ENCODE results near the gene DNA2. TPM values are rescaled to one million over a fixed set of nuclear protein-coding genes. Genes with fewer than 3 reads are reported as not detected.

The DNA2 gene
- total and polyA plus RNA-seq, 2 donors, result 3.5 to 21.5 TPM

DNA sequence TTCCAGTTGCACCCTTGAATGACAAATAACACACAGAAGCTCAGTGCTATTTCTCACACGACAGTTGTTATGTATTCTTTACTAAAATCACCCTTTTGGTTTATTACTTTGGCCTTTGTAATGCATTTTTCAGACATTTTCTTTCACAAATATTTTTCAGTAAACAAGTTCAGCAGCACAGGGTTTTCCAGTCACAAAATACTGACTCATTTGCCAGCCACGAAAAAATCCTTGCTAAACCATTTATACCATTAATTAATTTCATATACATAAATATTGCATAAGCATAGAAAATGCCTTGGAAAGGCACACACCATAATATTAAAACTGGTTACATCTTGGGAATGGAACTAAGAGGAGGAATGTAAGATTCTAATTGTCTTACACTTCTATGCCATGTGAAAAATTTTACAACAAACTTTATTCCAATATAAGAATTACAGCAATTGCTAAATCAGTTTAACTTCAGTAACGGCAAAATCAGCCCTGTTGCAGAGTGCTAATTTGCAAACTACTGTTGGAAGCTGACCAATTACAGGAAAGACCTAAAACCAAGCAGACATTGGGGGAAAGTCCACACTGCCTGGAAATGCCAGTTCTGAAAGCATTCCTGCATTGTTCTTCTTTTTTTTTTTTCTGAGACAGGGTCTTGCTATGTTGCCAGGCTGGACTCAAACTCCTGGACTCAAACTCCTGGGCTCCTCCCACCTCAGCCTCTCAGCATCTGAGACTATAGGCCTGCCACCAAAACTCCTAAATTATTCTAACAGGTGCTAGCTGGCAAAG is 107.5 kb downstream of the DNA2 start:
- DNase-seq (ENCODE audit: low read depth in 6 of 9, low spot score in 9 of 9), result no peak
- Histone ChIP-seq H3K27ac (ENCODE audit: low read depth in 1 of 2, low read length in 1 of 2) (no peak overlapping the region), H3K27me3 (ENCODE audit: control insufficient read depth in 2 of 2, insufficient read depth in 1 of 2, low read length in 1 of 2) (no peaks in the 10 kb centered on the region), H3K36me3 (ENCODE audit: control insufficient read depth in 2 of 2, insufficient read depth in 2 of 2, low read length in 1 of 2) (peaks cover 10 to 18% of the 10 kb centered on the region in 2 donors), H3K4me3 (ENCODE audit: low read length in 2 of 2) (no peak overlapping the region), H3K9me3 (ENCODE audit: control insufficient read depth in 2 of 2, insufficient read depth in 1 of 2, low read length in 1 of 2) (no peaks in the 10 kb centered on the region), H3K4me1 (ENCODE audit: control insufficient read depth in 2 of 2, insufficient read depth in 2 of 2, low read length in 2 of 2) (no peaks in the 10 kb centered on the region)
- WGBS, result 97% methylated on average over 3 of the region's 3 CpGs

Other genes with a start within 250 kb of the DNA2 start
- gene ATOH7, start 239.9 kb downstream of the DNA2 start, total RNA-seq, result 0.05 TPM
- 0.16 TPM for gene ATOH7, start 239.9 kb downstream of the DNA2 start, polyA plus RNA-seq
- gene HNRNPH3, start 139.9 kb downstream of the DNA2 start, total RNA-seq, result 22.9 TPM
- gene HNRNPH3, start 139.9 kb downstream of the DNA2 start, polyA plus RNA-seq, result 212 TPM
- 1.7 TPM for gene PBLD, start 139.0 kb downstream of the DNA2 start, total RNA-seq
- gene PBLD, start 139.0 kb downstream of the DNA2 start, polyA plus RNA-seq, result 2.5 TPM
- gene RUFY2, start 64.7 kb downstream of the DNA2 start, total RNA-seq, result 11.5 TPM
- gene RUFY2, start 64.7 kb downstream of the DNA2 start, polyA plus RNA-seq, result 12.2 TPM
- gene SLC25A16, start 55.5 kb upstream of the DNA2 start, total RNA-seq, result 18.7 TPM
- gene SLC25A16, start 55.5 kb upstream of the DNA2 start, polyA plus RNA-seq, result 12.8 TPM
- gene TET1, start 88.4 kb upstream of the DNA2 start, total RNA-seq, result 6.4 TPM
- 0.82 TPM for gene TET1, start 88.4 kb upstream of the DNA2 start, polyA plus RNA-seq
- gene CCAR1, start 249.3 kb upstream of the DNA2 start, total RNA-seq, result 68.7 TPM
- gene CCAR1, start 249.3 kb upstream of the DNA2 start, polyA plus RNA-seq, result 118 TPM

Measured in thymus (tissue), 11 donors.